ENCODE measurements around the gene ZMYND11.
A peak's percentile ranks its signal among the peaks of the same experiment; 100 is the strongest.
"Not testable (repeated sequence)": the region's sequence is repeated elsewhere in the genome, so short reads cannot be mapped to it uniquely, and the experiment has no call there.

The ZMYND11 gene

DNA sequence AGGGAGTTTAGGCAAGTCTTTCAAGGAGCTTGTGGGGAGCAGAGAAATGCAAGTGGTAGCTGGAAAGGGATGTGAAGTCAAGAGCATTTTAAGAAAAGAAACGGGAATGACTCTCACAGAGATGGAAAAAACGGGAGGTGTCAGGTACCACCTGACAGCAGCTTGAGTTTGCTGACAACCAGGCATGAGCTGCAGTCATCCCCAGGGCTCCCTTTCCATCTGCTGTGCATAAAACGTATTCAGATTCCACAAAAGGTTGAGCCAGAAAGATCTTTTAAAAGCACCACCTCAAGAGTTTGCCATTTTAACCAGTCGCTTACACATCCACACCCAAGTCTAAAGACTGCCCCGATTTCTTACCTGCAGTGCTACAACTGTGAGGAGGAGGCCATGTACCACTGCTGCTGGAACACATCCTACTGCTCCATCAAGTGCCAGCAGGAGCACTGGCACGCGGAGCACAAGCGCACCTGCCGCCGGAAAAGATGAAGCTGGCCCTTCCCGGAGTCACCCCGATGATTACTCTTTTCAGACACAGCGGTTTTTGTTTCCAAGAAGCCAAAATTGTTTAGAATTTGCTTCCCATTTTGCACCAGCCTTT is 116.8 kb downstream of the ZMYND11 start:
- DNase-seq = no peak

- no peak for DNase-seq
Measured at GRCh38 chr10:260819-261429, 125.7 kb downstream of the ZMYND11 start.

DNA sequence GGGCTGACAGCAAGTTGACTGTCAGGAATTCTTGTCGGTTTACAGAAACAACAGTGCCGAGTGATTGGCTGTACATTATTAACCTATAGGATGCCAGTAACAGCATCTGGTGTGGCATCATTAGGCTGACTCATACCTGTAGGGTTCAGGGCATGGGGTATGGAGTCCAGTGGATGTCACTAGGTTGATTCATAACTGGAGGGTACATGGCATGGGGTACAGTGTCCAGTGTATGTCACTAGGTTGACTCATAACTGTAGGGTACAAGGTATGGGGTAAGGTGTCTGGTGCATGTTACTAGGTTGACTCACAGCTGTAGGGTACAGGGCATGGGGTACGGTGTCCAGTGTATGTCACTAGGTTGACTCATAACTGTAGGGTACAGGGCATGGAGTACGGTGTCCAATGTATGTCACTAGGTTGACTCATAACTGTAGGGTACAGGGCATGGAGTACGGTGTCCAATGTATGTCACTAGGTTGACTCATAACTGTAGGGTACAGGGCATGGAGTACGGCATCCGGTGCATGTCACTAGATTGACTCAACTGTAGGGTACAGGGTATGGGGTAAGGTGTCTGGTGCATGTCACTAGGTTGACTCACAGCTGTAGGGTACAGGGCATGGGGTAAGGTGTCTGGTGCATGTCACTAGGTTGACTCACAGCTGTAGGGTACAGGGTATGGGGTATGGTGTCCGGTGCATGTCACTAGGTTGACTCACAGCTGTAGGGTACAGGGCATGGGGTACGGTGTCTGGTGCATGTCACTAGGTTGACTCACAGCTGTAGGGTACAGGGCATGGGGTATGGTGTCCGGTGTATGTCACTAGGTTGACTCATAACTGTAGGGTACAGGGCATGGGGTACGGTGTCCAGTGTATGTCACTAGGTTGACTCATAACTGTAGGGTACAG is 129.2 kb downstream of the ZMYND11 start:
- peak; percentile 11 for DNase-seq

- peak; percentile 22 for DNase-seq
Measured at GRCh38 chr10:265074-265440, 129.8 kb downstream of the ZMYND11 start.

GRCh38 chr10:265816-266588 is 130.7 kb downstream of the ZMYND11 start:
- not testable (repeated sequence) for DNase-seq

GRCh38 chr10:266974-267425 is 131.7 kb downstream of the ZMYND11 start:
- no peak for DNase-seq

DNA sequence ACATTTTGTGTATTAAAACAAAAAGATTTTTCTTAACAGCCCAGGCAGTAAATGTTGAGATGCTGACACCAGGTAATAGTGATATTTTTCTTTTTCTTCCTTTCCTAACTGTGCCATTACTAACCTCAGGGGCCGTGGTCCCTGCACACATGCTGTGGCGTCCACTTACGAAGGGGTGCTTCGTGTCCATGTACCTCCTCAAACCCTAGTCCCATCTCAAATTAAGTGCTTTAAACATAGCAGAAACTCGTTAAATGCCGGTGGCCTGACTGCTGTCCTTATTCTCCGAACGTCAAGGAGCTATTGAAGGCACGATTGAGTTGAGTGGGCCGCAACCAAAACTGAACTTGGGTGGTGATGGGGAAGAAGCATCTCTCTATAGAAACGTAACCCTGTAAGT is 132.4 kb downstream of the ZMYND11 start:
- DNase-seq = no peak

DNA sequence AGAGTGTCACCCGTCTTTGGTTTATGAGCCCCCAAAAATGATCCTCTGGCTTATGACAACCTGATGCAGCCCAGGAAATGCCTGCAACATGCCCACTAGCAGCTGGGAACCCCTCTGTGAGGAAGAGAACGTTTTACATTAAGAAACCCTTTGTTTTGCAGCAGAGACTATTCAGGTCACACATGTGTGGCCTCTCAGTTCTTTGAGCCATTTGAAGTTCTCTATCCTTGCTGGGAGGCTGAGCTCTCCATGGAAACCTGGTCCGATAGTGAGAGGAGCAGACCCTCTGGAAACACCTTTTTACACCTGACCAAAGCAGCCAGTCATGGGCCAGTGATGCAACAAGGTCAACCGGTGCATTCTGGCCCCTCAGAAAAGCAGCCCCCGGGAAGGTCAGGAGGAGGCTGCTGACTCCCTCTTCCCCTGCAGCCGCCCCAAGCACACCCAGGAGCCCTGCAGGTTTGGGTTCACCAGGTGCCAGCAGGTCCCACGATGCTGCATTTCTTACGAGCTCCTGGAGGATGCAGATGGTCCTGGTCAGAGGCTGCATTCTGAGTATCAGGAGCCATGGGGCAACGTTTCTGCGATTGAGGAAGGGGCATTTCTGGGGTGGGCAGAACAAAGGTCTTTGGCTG is 134.3 kb downstream of the ZMYND11 start:
- DNase-seq = no peak

DNA sequence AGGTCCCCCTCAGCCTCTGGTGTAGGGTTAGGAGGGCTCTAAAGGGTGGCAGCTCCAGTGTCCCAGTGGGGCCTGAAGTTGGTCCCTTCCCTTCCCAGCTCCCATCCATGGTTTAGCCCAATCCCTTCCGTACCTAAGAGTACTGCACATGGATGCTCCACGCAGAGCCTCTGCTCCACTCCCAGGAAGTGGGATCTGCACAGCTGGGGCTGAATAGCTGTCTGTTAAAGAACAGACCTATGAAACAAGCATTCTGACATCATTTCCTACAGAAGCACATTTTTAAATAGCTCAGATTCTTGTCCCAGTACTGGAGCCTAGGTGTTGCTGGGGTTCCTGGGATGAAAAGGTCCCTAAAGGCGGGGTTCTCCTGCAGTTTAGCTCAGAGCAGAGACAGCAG is 135.9 kb downstream of the ZMYND11 start:
- no peak for DNase-seq

- no peak for DNase-seq
Measured at GRCh38 chr10:271722-272121, 136.5 kb downstream of the ZMYND11 start.

DNA sequence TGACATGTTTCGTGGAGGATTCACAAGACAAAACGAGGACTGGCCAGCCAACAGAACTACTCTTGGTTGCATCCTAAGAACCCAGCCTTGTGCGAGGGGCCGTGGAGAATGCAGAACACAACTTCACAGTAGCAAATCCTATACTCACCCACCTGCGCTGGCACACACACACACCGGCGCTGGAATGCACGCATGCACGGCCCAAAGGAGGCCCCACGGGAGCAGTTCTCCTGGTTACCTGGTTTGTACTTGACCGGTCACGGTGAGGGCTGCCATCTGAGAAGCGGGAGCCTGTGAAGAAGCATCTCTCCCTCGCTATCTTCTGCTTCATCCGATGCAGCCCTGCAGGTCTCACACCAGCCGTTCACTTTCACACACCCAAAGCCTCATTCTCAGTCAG is 137.8 kb downstream of the ZMYND11 start:
- DNase-seq = no peak

- DNase-seq = no peak
Measured at GRCh38 chr10:274866-275265, 139.6 kb downstream of the ZMYND11 start.

DNA sequence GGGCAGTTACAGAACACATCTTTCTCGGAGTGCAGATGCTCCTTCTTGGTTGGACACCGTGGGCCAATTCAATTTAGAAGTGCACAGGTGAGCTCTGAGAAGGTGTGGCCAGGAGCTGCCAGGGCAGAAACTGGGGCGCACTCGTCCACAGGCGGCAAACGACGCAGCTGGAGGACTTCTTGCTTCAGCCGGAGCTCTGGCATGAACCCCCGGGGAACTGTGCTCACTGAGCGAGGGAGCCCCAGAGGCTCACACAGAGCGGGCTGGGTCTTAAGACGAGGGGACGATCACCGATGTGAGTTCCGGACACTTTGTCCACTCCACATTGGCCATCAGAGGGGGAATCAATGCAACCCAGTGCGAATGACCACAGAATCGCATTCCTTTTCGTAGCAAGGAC is 140.4 kb downstream of the ZMYND11 start:
- DNase-seq = no peak

- DNase-seq = no peak
Measured at GRCh38 chr10:277963-278362, 142.7 kb downstream of the ZMYND11 start.

- no peak for DNase-seq
Measured at GRCh38 chr10:278707-279106, 143.5 kb downstream of the ZMYND11 start.

GRCh38 chr10:279232-279631 is 144.0 kb downstream of the ZMYND11 start:
- DNase-seq = no peak

GRCh38 chr10:279655-280054 is 144.4 kb downstream of the ZMYND11 start:
- DNase-seq = no peak

- no peak for DNase-seq
Measured at GRCh38 chr10:282294-283139, 147.3 kb downstream of the ZMYND11 start.

DNA sequence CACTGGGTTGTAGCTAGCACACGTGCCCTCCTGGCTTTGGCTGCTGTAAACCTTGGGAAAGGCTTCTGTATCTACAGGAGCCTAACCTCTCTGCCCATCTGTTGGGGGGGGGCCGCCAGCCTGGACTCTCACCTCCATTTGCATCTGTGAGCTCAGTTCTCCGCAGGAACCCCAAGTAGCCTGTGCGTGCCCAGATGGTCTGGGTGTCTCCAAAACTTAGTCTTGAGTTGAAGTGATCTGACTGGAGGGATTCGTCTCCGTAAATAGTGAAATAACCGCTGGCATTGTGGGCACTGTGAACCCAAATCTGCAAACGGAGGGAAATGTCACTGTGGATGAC is 147.9 kb downstream of the ZMYND11 start:
- no peak for DNase-seq

DNA sequence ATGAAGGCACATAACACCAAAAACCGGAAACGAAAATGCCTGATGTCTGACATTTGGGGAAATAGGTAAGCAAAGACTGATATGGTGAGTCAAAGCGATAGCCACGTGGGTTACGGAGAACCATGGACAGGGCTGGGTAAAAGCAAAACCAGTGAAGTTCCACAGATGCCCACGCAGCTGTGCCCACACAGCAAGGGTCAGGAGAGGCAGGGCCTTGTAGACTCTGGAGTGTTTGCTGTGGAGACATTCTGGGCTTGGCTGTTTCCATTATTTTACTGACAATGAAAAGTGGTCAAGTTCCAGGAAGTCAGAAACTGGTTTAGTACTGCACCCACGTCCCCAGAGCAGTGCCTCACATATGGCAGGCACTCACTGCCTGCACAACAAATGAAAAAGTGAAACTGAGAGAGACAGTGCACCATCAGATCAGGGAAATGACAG is 148.7 kb downstream of the ZMYND11 start:
- DNase-seq = peak; percentile 54

GRCh38 chr10:285216-285615 is 150.0 kb downstream of the ZMYND11 start:
- DNase-seq = no peak
